Smooth muscle cell (in vitro differentiated cells): ENCODE results near the gene BCAM. TPM values are rescaled to one million over a fixed set of nuclear protein-coding genes. Genes with fewer than 3 reads are reported as not detected.

Experiments
- DNase-seq: peaks from one replicate; lab custom pipeline; 2025; ENCODE audit not compliant: unreplicated experiment; lab: John Stamatoyannopoulos, UW
- H2AFZ ChIP-seq: fragments of 200-600 bp; sonication (generic); 2 replicates; pipeline ENCODE4 v1.6.0; 2016; ENCODE audit warnings: antibody characterized with exemption, low read depth, mild to moderate bottlenecking
- H3F3A ChIP-seq: fragments of 200-600 bp; sonication (generic); 2 replicates; pipeline ENCODE4 v1.6.0; 2017; ENCODE audit warnings: antibody characterized with exemption, low read depth
- H3K27ac ChIP-seq: fragments of 200-600 bp; sonication (generic); 2 replicates; pipeline ENCODE4 v1.5.1; 2016; ENCODE audit warnings: low read depth, mild to moderate bottlenecking
- H3K27me3 ChIP-seq: fragments of 200-600 bp; sonication (generic); 2 replicates; pipeline ENCODE4 v1.6.1; 2016; ENCODE audit warnings: low read depth, mild to moderate bottlenecking
- H3K36me3 ChIP-seq: fragments of 200-600 bp; sonication (generic); 2 replicates; pipeline ENCODE4 v1.5.1; 2016; ENCODE audit warnings: low read depth
- H3K4me1 ChIP-seq: fragments of 200-600 bp; sonication (generic); 2 replicates; pipeline ENCODE4 v1.5.1; 2016; ENCODE audit warnings: low read depth
- H3K4me2 ChIP-seq: fragments of 200-600 bp; sonication (generic); 2 replicates; pipeline ENCODE4 v1.6.0; 2016; ENCODE audit warnings: mild to moderate bottlenecking
- H3K4me3 ChIP-seq: fragments of 200-600 bp; sonication (generic); 2 replicates; pipeline ENCODE4 v1.5.1; 2016; ENCODE audit warnings: mild to moderate bottlenecking
- H3K79me2 ChIP-seq: fragments of 200-600 bp; sonication (generic); 2 replicates; pipeline ENCODE4 v1.6.0; 2016; ENCODE audit warnings: low read depth, mild to moderate bottlenecking
- H3K9ac ChIP-seq: fragments of 200-600 bp; sonication (generic); 2 replicates; pipeline ENCODE4 v1.6.0; 2016; ENCODE audit warnings: low read depth
- H3K9me3 ChIP-seq: fragments of 200-600 bp; sonication (generic); replicated peaks from 2 replicates; pipeline ENCODE4 v1.5.1; 2016; ENCODE audit warnings: low read depth
- H4K20me1 ChIP-seq: fragments of 200-600 bp; sonication (generic); 2 replicates; pipeline ENCODE4 v1.6.0; 2016; ENCODE audit warnings: low read depth
- WGBS: methylation state at CpG from one replicate; pipeline ENCODE4 v1.1.7; 2016; ENCODE audit warnings: low lambda C conversion rate; 5-methylcytosine and 5-hydroxymethylcytosine counted together
- polyA plus RNA-seq: library from polyadenylated mRNA; unstranded; fragments of >200 nt; fragmentation: Nextera tagmentation; extraction: Ambion mirVana; gene quantifications from 2 replicates; pipeline ENCODE4 v1.2.1, GENCODE V29; 2016
- total RNA-seq: library from RNA; depleted of rRNA; stranded (reverse); fragments of >200 nt; gene quantifications from 2 replicates; pipeline ENCODE4 v1.2.3, GENCODE V29; 2014
- TF ChIP-seq, protein P1 (sequence below): fragments of 200-600 bp; sonication (generic); IDR thresholded peaks from 2 replicates; pipeline ENCODE4 v1.5.1; 2017; ENCODE audit warnings: borderline replicate concordance, mild to moderate bottlenecking, antibody characterized with exemption; ENCODE audit not compliant: insufficient read depth, poor library complexity, severe bottlenecking

The BCAM gene
- total and polyA plus RNA-seq, 2 experiments from 2014 or later: 1.5 to 5.0 TPM

DNA sequence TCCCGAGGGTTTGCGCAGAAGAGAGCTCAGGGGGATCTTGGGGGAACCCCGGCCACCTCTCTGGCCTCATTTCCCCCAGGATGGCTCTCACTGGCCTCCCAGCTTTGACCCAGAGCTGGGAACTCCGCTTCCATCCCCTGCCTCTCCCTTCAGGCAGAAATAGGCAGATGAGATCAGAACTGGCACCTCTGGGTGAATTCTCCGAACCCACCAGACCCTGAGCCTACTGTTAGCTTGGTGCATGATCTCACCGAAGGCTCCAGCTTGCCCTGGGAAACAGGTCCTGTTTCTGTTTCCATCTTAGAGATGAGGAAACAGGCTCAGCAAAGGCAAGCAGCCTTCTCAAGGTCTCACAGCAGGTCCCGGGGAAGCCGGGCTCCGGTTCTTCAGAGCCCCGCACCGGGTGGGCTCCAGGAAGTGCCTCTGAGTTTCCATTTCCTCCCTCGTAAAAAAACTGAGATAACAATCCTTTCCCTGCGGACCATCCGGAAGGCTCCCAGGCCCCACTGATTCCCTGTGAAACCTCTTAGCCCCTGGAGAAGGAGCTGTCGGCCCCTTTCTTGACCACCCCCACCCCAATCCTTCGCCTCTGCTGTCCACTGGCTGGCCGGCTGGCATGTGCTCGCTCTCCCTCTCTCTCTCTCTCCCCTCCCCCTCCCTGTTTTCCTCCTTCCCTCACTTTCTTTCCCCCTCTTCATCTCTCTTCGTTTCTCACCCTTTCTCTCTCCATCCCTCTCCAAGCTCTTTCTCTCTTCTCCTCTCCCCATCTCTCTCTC lies 39.3 kb downstream of the BCAM start:
- TF ChIP-seq, protein P1, sequence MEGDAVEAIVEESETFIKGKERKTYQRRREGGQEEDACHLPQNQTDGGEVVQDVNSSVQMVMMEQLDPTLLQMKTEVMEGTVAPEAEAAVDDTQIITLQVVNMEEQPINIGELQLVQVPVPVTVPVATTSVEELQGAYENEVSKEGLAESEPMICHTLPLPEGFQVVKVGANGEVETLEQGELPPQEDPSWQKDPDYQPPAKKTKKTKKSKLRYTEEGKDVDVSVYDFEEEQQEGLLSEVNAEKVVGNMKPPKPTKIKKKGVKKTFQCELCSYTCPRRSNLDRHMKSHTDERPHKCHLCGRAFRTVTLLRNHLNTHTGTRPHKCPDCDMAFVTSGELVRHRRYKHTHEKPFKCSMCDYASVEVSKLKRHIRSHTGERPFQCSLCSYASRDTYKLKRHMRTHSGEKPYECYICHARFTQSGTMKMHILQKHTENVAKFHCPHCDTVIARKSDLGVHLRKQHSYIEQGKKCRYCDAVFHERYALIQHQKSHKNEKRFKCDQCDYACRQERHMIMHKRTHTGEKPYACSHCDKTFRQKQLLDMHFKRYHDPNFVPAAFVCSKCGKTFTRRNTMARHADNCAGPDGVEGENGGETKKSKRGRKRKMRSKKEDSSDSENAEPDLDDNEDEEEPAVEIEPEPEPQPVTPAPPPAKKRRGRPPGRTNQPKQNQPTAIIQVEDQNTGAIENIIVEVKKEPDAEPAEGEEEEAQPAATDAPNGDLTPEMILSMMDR: no peak
- Histone ChIP-seq H3K36me3 (no peaks in the 10 kb centered on the region), H2AFZ (no peak overlapping the region), H3K27me3 (no peaks in the 10 kb centered on the region), H3K27ac (peak overlapping the region; percentile 97), H3K79me2 (peaks cover 59% of the 10 kb centered on the region), H3K4me2 (peak overlapping the region; percentile 95), H3K4me1 (peaks cover 13% of the 10 kb centered on the region), H3K4me3 (peak overlapping the region; percentile 98), H4K20me1 (peaks cover 65% of the 10 kb centered on the region), H3F3A (peaks cover 15% of the 10 kb centered on the region), H3K9ac (peak overlapping the region; percentile 100), H3K9me3 (no peaks in the 10 kb centered on the region)
- whole genome bisulfite sequencing: 2% methylated on average over 18 of the region's 19 CpGs
- DNase-seq: no peak

GRCh38 chr19:44848812-44849447 lies 40.0 kb downstream of the BCAM start:
- TF ChIP-seq, protein P1: no peak
- Histone ChIP-seq H3K4me1 (peaks cover 13% of the 10 kb centered on the region), H3K4me2 (peak overlapping the region; percentile 95), H3K36me3 (no peaks in the 10 kb centered on the region), H3K4me3 (peak overlapping the region; percentile 98), H3K79me2 (peaks cover 66% of the 10 kb centered on the region), H2AFZ (no peak overlapping the region), H3K9ac (peak overlapping the region; percentile 100), H3K9me3 (no peaks in the 10 kb centered on the region), H3K27me3 (no peaks in the 10 kb centered on the region), H3F3A (peaks cover 15% of the 10 kb centered on the region), H4K20me1 (peaks cover 72% of the 10 kb centered on the region), H3K27ac (peak overlapping the region; percentile 97)
- DNase-seq: no peak
- WGBS: 6% methylated on average over 18 of the region's 18 CpGs

GRCh38 chr19:44850641-44851109 lies 41.8 kb downstream of the BCAM start:
- Histone ChIP-seq H3F3A (peaks cover 15% of the 10 kb centered on the region), H3K27ac (peak overlapping the region; percentile 97), H3K4me2 (peak overlapping the region; percentile 95), H3K9ac (no peak overlapping the region), H3K9me3 (no peaks in the 10 kb centered on the region), H2AFZ (no peak overlapping the region), H3K4me1 (peaks cover 13% of the 10 kb centered on the region), H3K79me2 (peaks cover 84% of the 10 kb centered on the region), H3K27me3 (no peaks in the 10 kb centered on the region), H3K36me3 (no peaks in the 10 kb centered on the region), H4K20me1 (peaks cover 87% of the 10 kb centered on the region), H3K4me3 (no peak overlapping the region)
- no peak for DNase-seq
- TF ChIP-seq, protein P1: no peak
- 71% methylated on average over 8 of the region's 8 CpGs for WGBS
